Hepatocyte (in vitro differentiated cells): ENCODE measurements around the gene DAB2. TPM values are rescaled to one million over a fixed set of nuclear protein-coding genes. Genes with fewer than 3 reads are reported as not detected.
A peak's percentile ranks its signal among the peaks of the same experiment; 100 is the strongest.

Experiments
- DNase-seq: peaks from one replicate; pipeline ENCODE4 v3.0.0-alpha.2; 2016; ENCODE audit warnings: low spot score
- H2AFZ ChIP-seq: fragments of 200-600 bp; sonication (generic); 2 replicates; pipeline ENCODE4 v1.6.0; 2016; ENCODE audit warnings: antibody characterized with exemption, mild to moderate bottlenecking
- H3K27ac ChIP-seq: fragments of 200-600 bp; sonication (generic); 2 replicates; pipeline ENCODE4 v1.5.1; 2016; ENCODE audit warnings: mild to moderate bottlenecking
- H3K27me3 ChIP-seq: fragments of 200-600 bp; sonication (generic); 2 replicates; pipeline ENCODE4 v1.6.1; 2016
- H3K36me3 ChIP-seq: fragments of 200-600 bp; sonication (generic); replicated peaks from 2 replicates; pipeline ENCODE4 v1.5.1; 2016; ENCODE audit warnings: low read depth; ENCODE audit not compliant: insufficient read depth
- H3K4me1 ChIP-seq: fragments of 200-600 bp; sonication (generic); 2 replicates; pipeline ENCODE4 v1.5.1; 2016; ENCODE audit warnings: mild to moderate bottlenecking, moderate library complexity; ENCODE audit not compliant: insufficient read depth
- H3K4me2 ChIP-seq: fragments of 200-600 bp; sonication (generic); 2 replicates; pipeline ENCODE4 v1.6.0; 2016
- H3K4me3 ChIP-seq: fragments of 200-600 bp; sonication (generic); 2 replicates; pipeline ENCODE4 v1.5.1; 2016; ENCODE audit warnings: mild to moderate bottlenecking
- H3K79me2 ChIP-seq: fragments of 200-600 bp; sonication (generic); 2 replicates; pipeline ENCODE4 v1.6.0; 2017; ENCODE audit warnings: mild to moderate bottlenecking
- H3K9me2 ChIP-seq: fragments of 200-600 bp; sonication (generic); replicated peaks from 2 replicates; pipeline ENCODE4 v1.6.0; 2017; ENCODE audit warnings: mild to moderate bottlenecking; ENCODE audit not compliant: insufficient read depth
- H3K9me3 ChIP-seq: fragments of 200-600 bp; sonication (generic); 2 replicates; pipeline ENCODE4 v1.5.1; 2016; ENCODE audit warnings: low read depth, mild to moderate bottlenecking
- H4K20me1 ChIP-seq: fragments of 200-600 bp; sonication (generic); 2 replicates; pipeline ENCODE4 v1.6.0; 2016; ENCODE audit warnings: mild to moderate bottlenecking; ENCODE audit not compliant: insufficient read depth, poor library complexity, severe bottlenecking
- CTCF ChIP-seq: fragments of 200-600 bp; sonication (generic); IDR thresholded peaks from 2 replicates; pipeline ENCODE4 v1.5.1; 2016; ENCODE audit warnings: antibody characterized with exemption, mild to moderate bottlenecking; ENCODE audit not compliant: poor library complexity
- EZH2 ChIP-seq: fragments of 200-600 bp; sonication (generic); IDR thresholded peaks from 2 replicates; pipeline ENCODE4 v1.6.1; 2016; ENCODE audit warnings: antibody characterized with exemption, mild to moderate bottlenecking, borderline replicate concordance
- EZH2phosphoT487 ChIP-seq: fragments of 200-600 bp; sonication (generic); IDR thresholded peaks from one replicate; pipeline ENCODE4 v1.6.1; 2018; ENCODE audit warnings: antibody characterized with exemption, mild to moderate bottlenecking, low read depth, moderate library complexity; ENCODE audit not compliant: unreplicated experiment, severe bottlenecking
- WGBS: methylation state at CpG from one replicate; pipeline ENCODE4 v1.1.6; 2016; ENCODE audit warnings: low lambda C conversion rate; ENCODE audit errors: missing lambda C conversion rate; 5-methylcytosine and 5-hydroxymethylcytosine counted together
- polyA plus RNA-seq: library from polyadenylated mRNA; unstranded; fragments of >200 nt; fragmentation: Nextera tagmentation; extraction: Ambion mirVana; gene quantifications from 2 replicates; pipeline ENCODE4 v1.2.1, GENCODE V29; 2016
- total RNA-seq: library from RNA; depleted of rRNA; stranded (reverse); fragments of >200 nt; gene quantifications from 2 replicates; pipeline ENCODE4 v1.2.3, GENCODE V29; 2014

The DAB2 gene
- total and polyA plus RNA-seq, 2 experiments from 2014 or later, result 98.9 to 130 TPM

GRCh38 chr5:39443911-39444310 is 19.1 kb upstream of the DAB2 start:
- no peaks in the 10 kb centered on the region for H3K9me2 ChIP-seq
- DNase-seq, result no peak
- no peak overlapping the region for H3K27ac ChIP-seq
- H3K27me3 ChIP-seq, result no peaks in the 10 kb centered on the region
- TF ChIP-seq CTCF (no peak), EZH2phosphoT487 (no peak), EZH2 (no peak)
- no peaks in the 10 kb centered on the region for H3K79me2 ChIP-seq
- no peak overlapping the region for H3K4me2 ChIP-seq
- H4K20me1 ChIP-seq, result no peaks in the 10 kb centered on the region
- no peaks in the 10 kb centered on the region for H3K9me3 ChIP-seq
- no peaks in the 10 kb centered on the region for H3K4me1 ChIP-seq
- 94% methylated on average over 2 of the region's 2 CpGs for WGBS
- H3K36me3 ChIP-seq, result no peaks in the 10 kb centered on the region
- H3K4me3 ChIP-seq, result no peak overlapping the region
- H2AFZ ChIP-seq, result no peak overlapping the region

GRCh38 chr5:39442991-39443390 is 18.2 kb upstream of the DAB2 start:
- WGBS, result 87% methylated on average over 3 of the region's 3 CpGs
- Histone ChIP-seq H4K20me1 (no peaks in the 10 kb centered on the region), H3K9me3 (no peaks in the 10 kb centered on the region), H3K79me2 (no peaks in the 10 kb centered on the region), H3K4me1 (peaks cover 4% of the 10 kb centered on the region), H3K27ac (peak overlapping the region; percentile 7), H3K27me3 (no peaks in the 10 kb centered on the region), H3K4me2 (no peak overlapping the region), H3K36me3 (no peaks in the 10 kb centered on the region), H3K4me3 (no peak overlapping the region), H2AFZ (no peak overlapping the region), H3K9me2 (no peaks in the 10 kb centered on the region)
- TF ChIP-seq EZH2 (no peak), EZH2phosphoT487 (no peak), CTCF (no peak)
- DNase-seq, result no peak

- H2AFZ ChIP-seq, result no peak overlapping the region
- WGBS, result 92% methylated on average over 2 of the region's 2 CpGs
These were observed 17.1 kb upstream of the DAB2 start for GRCh38 chr5:39441838-39442237.

More at GRCh38 chr5:39441838-39442237, 17.1 kb upstream of the DAB2 start:
- no peak overlapping the region for H3K4me2 ChIP-seq
- H3K79me2 ChIP-seq, result no peaks in the 10 kb centered on the region
- no peaks in the 10 kb centered on the region for H4K20me1 ChIP-seq
- H3K9me3 ChIP-seq, result no peaks in the 10 kb centered on the region
- H3K4me1 ChIP-seq, result peaks cover 8% of the 10 kb centered on the region
- no peak for DNase-seq
- H3K4me3 ChIP-seq, result no peak overlapping the region
- peak overlapping the region; percentile 7 for H3K27ac ChIP-seq
- TF ChIP-seq CTCF (no peak), EZH2 (no peak), EZH2phosphoT487 (no peak)
- H3K9me2 ChIP-seq, result no peaks in the 10 kb centered on the region
- H3K27me3 ChIP-seq, result no peaks in the 10 kb centered on the region
- no peaks in the 10 kb centered on the region for H3K36me3 ChIP-seq
